Measurements from ENCODE around the gene SPIC.
A peak's percentile ranks its signal among the peaks of the same experiment; 100 is the strongest.

SPIC gene

GRCh38 chr12:101501410-101501995, 26.4 kb downstream of the SPIC start:
- H3K4me3 ChIP-seq (ENCODE audit: low read depth, low read length): no peak overlapping the region
- TF ChIP-seq CTCF (IDR thresholded peaks at IDR 0.05; ENCODE audit: low read depth, low read length, missing control alignments): no peak
- in situ Hi-C loops (cut with HindIII; ENCODE audit: low sequenced_read_pairs): no loop called here
- DNase-seq (ENCODE audit: low read depth): peak; percentile 12

- in situ Hi-C loops (cut with HindIII; ENCODE audit: low sequenced_read_pairs): no loop called here
- TF ChIP-seq CTCF (IDR thresholded peaks at IDR 0.05; ENCODE audit: low read depth, low read length, missing control alignments): no peak
- no peak for DNase-seq (ENCODE audit: low read depth)
- H3K4me3 ChIP-seq (ENCODE audit: low read depth, low read length): no peak overlapping the region
Observed at GRCh38 chr12:101521136-101521535, 46.0 kb downstream of the SPIC start.

GRCh38 chr12:101527682-101528081, 52.5 kb downstream of the SPIC start:
- DNase-seq (ENCODE audit: low read depth): no peak
- no peak for TF ChIP-seq CTCF (IDR thresholded peaks at IDR 0.05; ENCODE audit: low read depth, low read length, missing control alignments)
- no peak overlapping the region for H3K4me3 ChIP-seq (ENCODE audit: low read depth, low read length)
- in situ Hi-C loops (cut with HindIII; ENCODE audit: low sequenced_read_pairs): no loop called here

GRCh38 chr12:101536069-101536674, 61.0 kb downstream of the SPIC start:
- TF ChIP-seq CTCF (IDR thresholded peaks at IDR 0.05; ENCODE audit: low read depth, low read length, missing control alignments): no peak
- in situ Hi-C loops (cut with HindIII; ENCODE audit: low sequenced_read_pairs): no loop called here
- no peak overlapping the region for H3K4me3 ChIP-seq (ENCODE audit: low read depth, low read length)
- no peak for DNase-seq (ENCODE audit: low read depth)

Data from astrocyte of the cerebellum (primary cell).